GM06990 (cell line): Measurements from ENCODE around the gene SLC5A1.

Experiments used
- DNase-seq: peaks from one replicate; pipeline ENCODE4 v3.0.0-alpha.2; 2011; ENCODE audit not compliant: insufficient read length; ENCODE audit errors: extremely low read depth
- H3K27me3 ChIP-seq: replicated peaks from 2 replicates; pipeline ENCODE4 v1.6.0; 2011; ENCODE audit warnings: low read length; ENCODE audit not compliant: control insufficient read depth, insufficient read depth
- H3K36me3 ChIP-seq: 2 replicates; pipeline ENCODE4 v1.5.1; 2011; ENCODE audit warnings: low read length; ENCODE audit not compliant: control insufficient read depth, insufficient read depth
- H3K4me3 ChIP-seq: replicated peaks from 2 replicates; pipeline ENCODE4 v1.5.1; 2011; ENCODE audit warnings: low read depth, mild to moderate bottlenecking, control low read depth, low read length
- CTCF ChIP-seq: IDR thresholded peaks from 2 replicates; pipeline ENCODE4 v1.5.1; 2011; ENCODE audit warnings: low read length, control low read depth, mild to moderate bottlenecking, inconsistent platforms; ENCODE audit not compliant: insufficient read depth, poor library complexity, severe bottlenecking

SLC5A1 gene

GRCh38 chr22:32024796-32025195, 18.3 kb upstream of the SLC5A1 start:
- no peak for TF ChIP-seq CTCF
- no peaks in the 10 kb centered on the region for H3K27me3 ChIP-seq

DNA sequence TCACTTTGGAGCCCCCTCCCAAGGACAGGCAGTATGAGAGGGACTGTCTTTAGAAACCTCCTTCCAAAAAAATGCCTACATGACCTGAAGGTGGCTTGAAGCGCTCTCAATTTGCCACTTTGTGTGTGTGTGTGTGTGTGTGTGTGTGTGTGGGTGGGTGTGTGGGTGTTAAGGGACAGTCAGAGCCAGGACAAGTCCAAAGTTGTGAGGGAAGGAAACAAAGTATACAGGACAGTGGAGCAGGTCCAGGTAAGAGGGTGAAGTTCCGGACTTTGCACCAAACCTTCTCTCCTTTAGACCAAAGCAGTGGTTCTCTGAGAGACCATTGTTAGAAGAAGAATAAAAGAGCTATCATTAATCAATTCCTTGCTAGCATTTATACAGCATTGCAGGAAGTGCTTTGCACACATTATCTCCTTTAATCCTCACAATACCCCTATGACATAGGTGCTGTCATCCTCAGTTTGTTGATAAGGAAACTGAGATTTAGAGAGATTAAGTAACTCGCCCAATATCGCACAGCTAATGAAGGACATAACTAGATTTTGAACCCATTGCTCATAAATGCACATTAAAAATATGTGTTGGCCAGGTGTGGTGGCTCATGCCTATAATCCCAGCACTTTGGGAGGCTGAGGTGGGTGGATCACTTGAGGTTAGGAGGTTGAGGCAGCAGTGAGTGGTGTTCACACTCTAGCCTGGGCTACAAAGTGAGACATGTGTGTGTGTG, 12.4 kb upstream of the SLC5A1 start:
- Histone ChIP-seq H3K27me3 (no peaks in the 10 kb centered on the region; the same call in 1 of the 2 replicates), H3K36me3 (no peaks in the 10 kb centered on the region), H3K4me3 (no peak overlapping the region)
- DNase-seq: no peak
- no peak for TF ChIP-seq CTCF

More at GRCh38 chr22:32024796-32025195, 18.3 kb upstream of the SLC5A1 start:
- no peak overlapping the region for H3K4me3 ChIP-seq
- no peak for DNase-seq
- H3K36me3 ChIP-seq: no peaks in the 10 kb centered on the region

DNA sequence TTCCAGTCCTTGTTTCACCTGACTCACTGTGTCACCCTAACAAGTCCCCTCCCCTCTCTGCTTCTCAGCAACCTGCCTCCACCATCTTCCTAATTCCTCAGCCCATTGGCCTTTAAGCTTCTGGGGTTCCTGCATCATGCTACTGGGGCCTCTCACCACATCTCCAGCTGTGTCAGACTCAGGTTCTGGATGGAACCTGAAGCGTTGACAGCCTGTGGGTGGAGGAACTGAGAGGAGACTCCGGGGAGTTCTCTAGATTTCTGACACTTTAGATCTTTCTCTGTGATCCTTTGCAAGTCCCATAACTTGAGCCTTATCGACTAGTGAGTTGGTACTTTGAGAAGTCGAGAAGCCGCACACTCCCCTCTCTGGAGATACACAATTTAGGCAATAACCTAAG, 11.6 kb upstream of the SLC5A1 start:
- Histone ChIP-seq H3K4me3 (no peak overlapping the region), H3K27me3 (no peaks in the 10 kb centered on the region; the same call in 1 of the 2 replicates), H3K36me3 (no peaks in the 10 kb centered on the region)
- TF ChIP-seq CTCF: no peak
- DNase-seq: no peak

- no peak for TF ChIP-seq CTCF
- no peak for DNase-seq
- no peaks in the 10 kb centered on the region for H3K36me3 ChIP-seq
- H3K4me3 ChIP-seq: no peak overlapping the region
- H3K27me3 ChIP-seq: no peaks in the 10 kb centered on the region; the same call in none of the 2 replicates
Measured at GRCh38 chr22:32034275-32034674, 8.8 kb upstream of the SLC5A1 start.

- Histone ChIP-seq H3K4me3 (no peak overlapping the region), H3K36me3 (no peaks in the 10 kb centered on the region), H3K27me3 (no peaks in the 10 kb centered on the region; the same call in none of the 2 replicates)
- no peak for DNase-seq
- no peak for TF ChIP-seq CTCF
Measured at GRCh38 chr22:32037236-32037635, 5.8 kb upstream of the SLC5A1 start.
